Measurements from ENCODE around the gene RNF213. TPM values are rescaled to one million over a fixed set of nuclear protein-coding genes. Genes with fewer than 3 reads are reported as not detected.

Gene RNF213
- total RNA-seq, 1 experiment from 2014 or later: 179 TPM

DNA sequence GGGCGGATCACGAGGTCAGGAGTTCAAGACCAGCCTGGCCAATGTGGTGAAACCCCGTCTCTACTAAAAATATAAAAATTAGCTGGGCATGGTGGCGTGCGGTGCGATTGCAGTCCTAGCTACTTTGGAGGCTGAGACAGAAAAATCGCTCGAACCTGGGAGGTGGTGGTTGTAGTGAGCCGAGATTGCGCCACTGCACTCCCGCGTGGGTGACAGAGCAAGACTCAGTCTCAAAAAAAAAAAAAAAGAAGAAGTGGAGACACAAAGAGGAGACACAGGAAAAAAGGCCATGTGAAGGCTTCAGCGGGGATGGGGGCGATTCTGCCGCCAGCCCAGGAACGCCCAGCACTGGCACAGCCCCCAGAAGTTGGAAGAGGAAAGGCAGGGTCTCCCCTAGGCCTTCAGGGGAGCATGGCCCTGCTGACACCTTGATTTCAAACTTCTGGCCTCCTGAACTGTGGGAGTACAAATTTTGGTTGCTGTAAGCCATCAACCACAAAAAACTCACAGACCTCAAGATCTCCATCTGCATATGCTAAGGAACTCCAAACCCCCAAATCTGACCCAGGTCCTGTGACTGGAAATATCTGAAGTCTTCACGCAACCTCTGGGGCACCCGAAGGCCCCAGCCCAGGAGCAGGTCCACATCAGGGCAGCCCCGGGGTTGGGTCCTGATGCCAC, 47.5 kb upstream of the RNF213 start:
- no peak for DNase-seq
- no peaks in the 10 kb centered on the region for H3K4me1 ChIP-seq (replicated peaks; ENCODE audit: insufficient read depth)
- H2AFZ ChIP-seq: no peak overlapping the region
- no peaks in the 10 kb centered on the region for H3F3A ChIP-seq (ENCODE audit: insufficient read depth, low read depth)
- intact Hi-C loops (cut with micrococcal nuclease; ENCODE audit: unreplicated experiment): no loop called here
- H3K4me2 ChIP-seq: no peak overlapping the region
- no peak overlapping the region for H3K4me3 ChIP-seq
- ChIA-PET CTCF (no interaction called here), POLR2A (ENCODE audit: unreplicated experiment) (no interaction called here)
- H3K36me3 ChIP-seq (ENCODE audit: low read depth): no peaks in the 10 kb centered on the region
- H3K9me2 ChIP-seq (ENCODE audit: insufficient read depth): no peaks in the 10 kb centered on the region
- H3K9me3 ChIP-seq (ENCODE audit: insufficient read depth, low read depth): no peaks in the 10 kb centered on the region
- H3K27me3 ChIP-seq (ENCODE audit: insufficient read depth, low read depth): no peaks in the 10 kb centered on the region
- no peaks in the 10 kb centered on the region; the same call in 1 of the 2 replicates for H4K20me1 ChIP-seq (ENCODE audit: insufficient read depth)
- H3K79me2 ChIP-seq (ENCODE audit: low read depth): no peaks in the 10 kb centered on the region
- TF ChIP-seq EZH2 (IDR thresholded peaks at IDR 0.05; ENCODE audit: low read depth): no peak
- TF ChIP-seq, protein P1, sequence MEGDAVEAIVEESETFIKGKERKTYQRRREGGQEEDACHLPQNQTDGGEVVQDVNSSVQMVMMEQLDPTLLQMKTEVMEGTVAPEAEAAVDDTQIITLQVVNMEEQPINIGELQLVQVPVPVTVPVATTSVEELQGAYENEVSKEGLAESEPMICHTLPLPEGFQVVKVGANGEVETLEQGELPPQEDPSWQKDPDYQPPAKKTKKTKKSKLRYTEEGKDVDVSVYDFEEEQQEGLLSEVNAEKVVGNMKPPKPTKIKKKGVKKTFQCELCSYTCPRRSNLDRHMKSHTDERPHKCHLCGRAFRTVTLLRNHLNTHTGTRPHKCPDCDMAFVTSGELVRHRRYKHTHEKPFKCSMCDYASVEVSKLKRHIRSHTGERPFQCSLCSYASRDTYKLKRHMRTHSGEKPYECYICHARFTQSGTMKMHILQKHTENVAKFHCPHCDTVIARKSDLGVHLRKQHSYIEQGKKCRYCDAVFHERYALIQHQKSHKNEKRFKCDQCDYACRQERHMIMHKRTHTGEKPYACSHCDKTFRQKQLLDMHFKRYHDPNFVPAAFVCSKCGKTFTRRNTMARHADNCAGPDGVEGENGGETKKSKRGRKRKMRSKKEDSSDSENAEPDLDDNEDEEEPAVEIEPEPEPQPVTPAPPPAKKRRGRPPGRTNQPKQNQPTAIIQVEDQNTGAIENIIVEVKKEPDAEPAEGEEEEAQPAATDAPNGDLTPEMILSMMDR (conservative IDR thresholded peaks at IDR 0.05): no peak
- no TSS peak for BruUV-seq (replicated peaks)
- no peak overlapping the region for H3K27ac ChIP-seq

DNA sequence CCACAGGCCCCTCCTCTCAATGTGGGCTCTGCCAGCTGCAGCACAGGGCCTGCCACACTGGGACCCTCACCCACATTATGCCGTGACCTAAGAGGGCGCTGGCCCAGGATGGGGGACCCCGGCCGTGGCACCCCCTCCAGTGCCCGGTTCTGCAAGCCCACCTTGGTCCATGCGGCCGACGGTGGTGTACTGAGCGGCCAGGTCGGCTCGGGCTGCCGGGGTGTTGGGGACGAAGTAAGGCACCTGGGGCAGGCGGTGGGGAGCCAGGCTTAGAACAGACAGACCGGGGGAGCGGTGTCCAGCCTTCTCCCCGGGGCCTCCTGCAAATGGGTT, 47.0 kb upstream of the RNF213 start:
- Histone ChIP-seq H3F3A (ENCODE audit: insufficient read depth, low read depth) (no peaks in the 10 kb centered on the region), H3K36me3 (ENCODE audit: low read depth) (no peaks in the 10 kb centered on the region), H4K20me1 (ENCODE audit: insufficient read depth) (no peaks in the 10 kb centered on the region; the same call in 1 of the 2 replicates), H3K79me2 (ENCODE audit: low read depth) (no peaks in the 10 kb centered on the region), H3K4me3 (no peak overlapping the region), H3K9me2 (ENCODE audit: insufficient read depth) (no peaks in the 10 kb centered on the region), H3K4me2 (no peak overlapping the region), H3K9me3 (ENCODE audit: insufficient read depth, low read depth) (no peaks in the 10 kb centered on the region), H3K27ac (no peak overlapping the region), H3K27me3 (ENCODE audit: insufficient read depth, low read depth) (no peaks in the 10 kb centered on the region), H2AFZ (no peak overlapping the region), H3K4me1 (replicated peaks; ENCODE audit: insufficient read depth) (no peaks in the 10 kb centered on the region)
- no TSS peak for BruUV-seq (replicated peaks)
- TF ChIP-seq, protein P1 (conservative IDR thresholded peaks at IDR 0.05): no peak
- TF ChIP-seq EZH2 (IDR thresholded peaks at IDR 0.05; ENCODE audit: low read depth): no peak
- POLR2A ChIA-PET (ENCODE audit: unreplicated experiment): no interaction called here
- no peak for DNase-seq
- intact Hi-C loops (cut with micrococcal nuclease; ENCODE audit: unreplicated experiment): no loop called here
- CTCF ChIA-PET: no interaction called here

DNA sequence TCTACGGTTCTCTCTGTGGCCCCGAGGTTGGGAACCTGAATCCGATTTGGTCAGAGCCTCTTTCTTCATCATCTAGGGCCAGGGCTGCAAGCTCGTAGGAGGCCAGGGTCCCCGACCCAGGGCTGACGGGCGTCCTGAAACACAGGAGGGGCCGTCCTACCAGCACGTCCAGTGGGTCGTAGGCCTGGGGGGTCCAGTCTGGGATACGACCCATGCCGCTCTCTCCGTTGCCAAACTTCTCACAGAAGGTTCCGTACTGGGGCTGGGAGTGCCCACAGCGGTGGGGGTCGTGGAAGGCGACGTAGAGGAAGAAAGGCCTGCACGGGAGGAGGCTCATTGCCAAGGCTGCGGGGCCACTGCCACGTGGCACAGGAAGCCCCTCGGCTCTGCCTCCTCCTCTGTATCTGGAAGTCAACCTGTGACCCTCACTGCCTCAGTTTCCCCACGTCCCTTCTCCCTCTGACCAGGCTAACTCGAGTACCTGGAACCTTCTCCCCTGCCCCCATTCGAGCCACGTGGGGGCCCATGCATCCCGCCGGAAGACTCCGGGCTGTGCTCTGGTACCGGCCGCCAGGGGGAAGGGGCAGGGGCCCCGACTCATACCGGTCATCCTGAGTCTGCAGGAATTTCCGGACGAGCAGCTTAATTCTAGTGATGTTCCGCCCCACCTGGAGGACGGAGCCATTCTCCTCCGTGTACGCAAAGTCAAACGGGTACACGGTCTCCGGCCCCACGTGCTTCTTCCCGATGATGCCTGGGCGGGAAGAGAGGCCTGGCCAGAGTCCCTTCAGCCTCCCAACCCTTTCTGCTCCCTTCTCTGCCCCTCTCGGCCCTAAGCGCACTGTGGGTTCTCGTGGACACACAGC, 46.4 kb upstream of the RNF213 start:
- H3K27ac ChIP-seq: no peak overlapping the region
- no peaks in the 10 kb centered on the region; the same call in 1 of the 2 replicates for H4K20me1 ChIP-seq (ENCODE audit: insufficient read depth)
- no peak overlapping the region for H3K4me2 ChIP-seq
- no peak for DNase-seq
- intact Hi-C loops (cut with micrococcal nuclease; ENCODE audit: unreplicated experiment): no loop called here
- TF ChIP-seq EZH2 (IDR thresholded peaks at IDR 0.05; ENCODE audit: low read depth): no peak
- TF ChIP-seq, protein P1 (conservative IDR thresholded peaks at IDR 0.05): no peak
- no TSS peak for BruUV-seq (replicated peaks)
- H3K36me3 ChIP-seq (ENCODE audit: low read depth): no peaks in the 10 kb centered on the region
- no peaks in the 10 kb centered on the region for H3K79me2 ChIP-seq (ENCODE audit: low read depth)
- CTCF ChIA-PET: no interaction called here
- H3K9me3 ChIP-seq (ENCODE audit: insufficient read depth, low read depth): no peaks in the 10 kb centered on the region
- H3K4me1 ChIP-seq (replicated peaks; ENCODE audit: insufficient read depth): peaks cover 2% of the 10 kb centered on the region; the same call in 1 of the 2 replicates
- no peaks in the 10 kb centered on the region for H3K9me2 ChIP-seq (ENCODE audit: insufficient read depth)
- H3K4me3 ChIP-seq: no peak overlapping the region
- no peaks in the 10 kb centered on the region for H3F3A ChIP-seq (ENCODE audit: insufficient read depth, low read depth)
- POLR2A ChIA-PET (ENCODE audit: unreplicated experiment): no interaction called here
- no peaks in the 10 kb centered on the region for H3K27me3 ChIP-seq (ENCODE audit: insufficient read depth, low read depth)
- H2AFZ ChIP-seq: no peak overlapping the region

Measured in PC-9 (cell line).